ENCODE measurements around the gene FUCA1.

The FUCA1 gene

DNA sequence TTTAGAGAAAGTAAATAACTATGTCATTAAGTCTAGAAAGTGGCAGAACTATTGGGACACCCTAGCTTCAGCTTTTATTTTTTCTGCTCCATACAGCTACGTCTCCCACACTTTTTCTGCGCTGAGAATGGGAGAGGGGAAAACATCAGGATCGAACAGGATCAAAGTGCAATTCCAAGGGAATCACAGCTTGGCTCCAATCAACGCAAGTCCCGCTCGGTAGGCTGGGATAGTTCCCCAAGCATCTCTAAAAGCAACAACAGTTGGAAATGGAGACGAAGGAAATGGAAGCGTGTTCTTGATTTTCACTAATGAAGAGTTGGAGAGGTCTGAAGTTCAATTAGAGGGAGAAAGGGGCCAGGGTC is 43.4 kb downstream of the FUCA1 start:
- H3K36me3 ChIP-seq (ENCODE audit: control insufficient read depth, low read length) = peaks cover 3% of the 10 kb centered on the region; the same call in 1 of the 2 replicates
- H3K9me2 ChIP-seq (replicated peaks; ENCODE audit: control insufficient read depth, low read length) = no peaks in the 10 kb centered on the region
- H3K27ac ChIP-seq (ENCODE audit: low read depth, low read length) = peak overlapping the region; percentile 41; the same call in 1 of the 2 replicates
- H3K79me2 ChIP-seq (ENCODE audit: control insufficient read depth, low read length) = peaks cover 15% of the 10 kb centered on the region
- H3K27me3 ChIP-seq (ENCODE audit: control insufficient read depth, low read length) = no peaks in the 10 kb centered on the region
- H3K4me3 ChIP-seq (ENCODE audit: low read length) = peak overlapping the region; percentile 96
- TF ChIP-seq, protein P1, sequence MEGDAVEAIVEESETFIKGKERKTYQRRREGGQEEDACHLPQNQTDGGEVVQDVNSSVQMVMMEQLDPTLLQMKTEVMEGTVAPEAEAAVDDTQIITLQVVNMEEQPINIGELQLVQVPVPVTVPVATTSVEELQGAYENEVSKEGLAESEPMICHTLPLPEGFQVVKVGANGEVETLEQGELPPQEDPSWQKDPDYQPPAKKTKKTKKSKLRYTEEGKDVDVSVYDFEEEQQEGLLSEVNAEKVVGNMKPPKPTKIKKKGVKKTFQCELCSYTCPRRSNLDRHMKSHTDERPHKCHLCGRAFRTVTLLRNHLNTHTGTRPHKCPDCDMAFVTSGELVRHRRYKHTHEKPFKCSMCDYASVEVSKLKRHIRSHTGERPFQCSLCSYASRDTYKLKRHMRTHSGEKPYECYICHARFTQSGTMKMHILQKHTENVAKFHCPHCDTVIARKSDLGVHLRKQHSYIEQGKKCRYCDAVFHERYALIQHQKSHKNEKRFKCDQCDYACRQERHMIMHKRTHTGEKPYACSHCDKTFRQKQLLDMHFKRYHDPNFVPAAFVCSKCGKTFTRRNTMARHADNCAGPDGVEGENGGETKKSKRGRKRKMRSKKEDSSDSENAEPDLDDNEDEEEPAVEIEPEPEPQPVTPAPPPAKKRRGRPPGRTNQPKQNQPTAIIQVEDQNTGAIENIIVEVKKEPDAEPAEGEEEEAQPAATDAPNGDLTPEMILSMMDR (IDR thresholded peaks at IDR 0.05; ENCODE audit: low read depth, low read length, poor library complexity, severe bottlenecking) = no peak
- TF ChIP-seq EZH2phosphoT487 (IDR thresholded peaks at IDR 0.05; ENCODE audit: borderline replicate concordance, low read length) = no peak
- peaks cover 6% of the 10 kb centered on the region; the same call in 1 of the 2 replicates for H3F3A ChIP-seq (ENCODE audit: control insufficient read depth, insufficient read depth)
- H4K20me1 ChIP-seq (ENCODE audit: control insufficient read depth, insufficient read depth, low read depth, low read length) = no peaks in the 10 kb centered on the region
- H3K9me3 ChIP-seq (ENCODE audit: control insufficient read depth, insufficient read depth, low read length) = no peaks in the 10 kb centered on the region
- peaks cover 25% of the 10 kb centered on the region for H3K4me1 ChIP-seq (ENCODE audit: control insufficient read depth, low read length)
- H3K4me2 ChIP-seq (ENCODE audit: low read length) = peak overlapping the region; percentile 87

DNA sequence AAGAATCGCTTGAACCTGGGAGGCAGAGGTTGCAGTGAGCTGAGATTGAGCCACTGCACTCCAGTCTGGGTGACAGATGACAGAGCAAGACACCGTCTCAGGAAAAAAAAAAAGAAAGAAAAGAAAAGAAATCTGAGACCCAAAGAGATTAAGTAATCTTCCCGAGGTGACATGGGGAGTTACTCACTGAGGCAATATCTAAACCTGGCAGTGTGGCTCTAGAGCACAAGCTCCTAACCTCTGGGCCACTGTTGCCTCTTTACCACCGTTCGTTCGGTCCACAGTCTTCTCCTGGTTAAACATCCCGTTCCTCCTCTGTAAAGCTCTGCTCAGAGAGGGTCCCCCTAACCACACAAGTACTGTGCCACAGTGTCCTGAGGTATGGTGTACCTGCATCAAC is 44.3 kb downstream of the FUCA1 start:
- TF ChIP-seq EZH2phosphoT487 (IDR thresholded peaks at IDR 0.05; ENCODE audit: borderline replicate concordance, low read length) = no peak
- TF ChIP-seq, protein P1 (IDR thresholded peaks at IDR 0.05; ENCODE audit: low read depth, low read length, poor library complexity, severe bottlenecking) = no peak
- Histone ChIP-seq H3K79me2 (ENCODE audit: control insufficient read depth, low read length) (peaks cover 15% of the 10 kb centered on the region), H3K36me3 (ENCODE audit: control insufficient read depth, low read length) (peaks cover 3% of the 10 kb centered on the region; the same call in 1 of the 2 replicates), H3K27me3 (ENCODE audit: control insufficient read depth, low read length) (no peaks in the 10 kb centered on the region), H3K9me2 (replicated peaks; ENCODE audit: control insufficient read depth, low read length) (no peaks in the 10 kb centered on the region), H3K27ac (ENCODE audit: low read depth, low read length) (no peak overlapping the region), H3K4me1 (ENCODE audit: control insufficient read depth, low read length) (peaks cover 25% of the 10 kb centered on the region), H3K4me2 (ENCODE audit: low read length) (peak overlapping the region; percentile 87), H3K4me3 (ENCODE audit: low read length) (peak overlapping the region; percentile 96; the same call in 1 of the 2 replicates), H4K20me1 (ENCODE audit: control insufficient read depth, insufficient read depth, low read depth, low read length) (no peaks in the 10 kb centered on the region), H3F3A (ENCODE audit: control insufficient read depth, insufficient read depth) (peaks cover 6% of the 10 kb centered on the region; the same call in 1 of the 2 replicates), H3K9me3 (ENCODE audit: control insufficient read depth, insufficient read depth, low read length) (no peaks in the 10 kb centered on the region)

DNA sequence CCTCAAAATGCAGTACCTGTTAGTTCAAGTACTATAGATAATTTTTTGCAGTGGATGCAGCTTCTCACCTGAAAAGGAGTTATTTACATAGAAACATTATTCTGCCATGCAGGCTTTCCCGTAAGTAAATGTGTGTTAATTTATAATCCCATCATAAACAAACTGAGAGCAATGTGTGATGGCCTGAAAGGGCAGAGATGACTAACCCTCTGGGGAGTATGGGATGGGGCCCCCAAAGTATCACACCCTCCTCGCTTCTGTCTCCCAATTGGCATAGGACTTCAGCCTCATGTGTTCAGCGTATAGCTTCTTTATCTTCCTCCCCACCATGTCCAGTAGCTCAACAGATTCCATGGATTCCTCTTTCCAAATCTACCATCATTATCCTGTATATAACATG is 50.5 kb downstream of the FUCA1 start:
- no peak for TF ChIP-seq EZH2phosphoT487 (IDR thresholded peaks at IDR 0.05; ENCODE audit: borderline replicate concordance, low read length)
- TF ChIP-seq, protein P1 (IDR thresholded peaks at IDR 0.05; ENCODE audit: low read depth, low read length, poor library complexity, severe bottlenecking) = no peak
- Histone ChIP-seq H3K9me2 (replicated peaks; ENCODE audit: control insufficient read depth, low read length) (no peaks in the 10 kb centered on the region), H3K4me3 (ENCODE audit: low read length) (no peak overlapping the region), H3K9me3 (ENCODE audit: control insufficient read depth, insufficient read depth, low read length) (no peaks in the 10 kb centered on the region), H3K79me2 (ENCODE audit: control insufficient read depth, low read length) (no peaks in the 10 kb centered on the region), H4K20me1 (ENCODE audit: control insufficient read depth, insufficient read depth, low read depth, low read length) (no peaks in the 10 kb centered on the region), H3K4me2 (ENCODE audit: low read length) (no peak overlapping the region), H3K4me1 (ENCODE audit: control insufficient read depth, low read length) (0 out of 2 replicates have a peak, but pooled peaks cover 3% of the 10 kb centered on the region), H3K27me3 (ENCODE audit: control insufficient read depth, low read length) (no peaks in the 10 kb centered on the region), H3K36me3 (ENCODE audit: control insufficient read depth, low read length) (peaks cover 23% of the 10 kb centered on the region), H3F3A (ENCODE audit: control insufficient read depth, insufficient read depth) (no peaks in the 10 kb centered on the region), H3K27ac (ENCODE audit: low read depth, low read length) (no peak overlapping the region)
